HG03469 (cell line): ENCODE results near the gene KLHL30.

Source experiments
- ATAC-seq: cut with Tn5 transposase; IDR thresholded peaks from one replicate; pipeline ENCODE4 v1.9.1; 2021; ENCODE audit warnings: mild to moderate bottlenecking, moderate library complexity, moderate number of reproducible peaks; ENCODE audit not compliant: unreplicated experiment

Gene KLHL30

GRCh38 chr2:238117199-238118154 lies 21.0 kb upstream of the KLHL30 start:
- ATAC-seq = no peak

GRCh38 chr2:238119756-238120462 lies 18.6 kb upstream of the KLHL30 start:
- no peak for ATAC-seq

GRCh38 chr2:238120463-238121298 lies 17.8 kb upstream of the KLHL30 start:
- ATAC-seq = no peak

GRCh38 chr2:238121511-238122286 lies 16.8 kb upstream of the KLHL30 start:
- no peak for ATAC-seq

- no peak for ATAC-seq
Observed at GRCh38 chr2:238122287-238123217, 15.9 kb upstream of the KLHL30 start.

- no peak for ATAC-seq
Observed at GRCh38 chr2:238123218-238123971, 15.1 kb upstream of the KLHL30 start.

- no peak for ATAC-seq
Observed at GRCh38 chr2:238123991-238124470, 14.4 kb upstream of the KLHL30 start.

GRCh38 chr2:238124488-238125126 lies 13.9 kb upstream of the KLHL30 start:
- ATAC-seq = no peak

GRCh38 chr2:238125127-238125885 lies 13.2 kb upstream of the KLHL30 start:
- no peak for ATAC-seq

- no peak for ATAC-seq
Observed at GRCh38 chr2:238126338-238126737, 12.1 kb upstream of the KLHL30 start.

GRCh38 chr2:238126775-238127164 lies 11.7 kb upstream of the KLHL30 start:
- no peak for ATAC-seq

GRCh38 chr2:238127165-238128060 lies 11.1 kb upstream of the KLHL30 start:
- no peak for ATAC-seq

- ATAC-seq = no peak
Observed at GRCh38 chr2:238128061-238128440, 10.4 kb upstream of the KLHL30 start.

GRCh38 chr2:238128534-238129001 lies 9.9 kb upstream of the KLHL30 start:
- ATAC-seq = no peak

GRCh38 chr2:238129166-238130010 lies 9.1 kb upstream of the KLHL30 start:
- ATAC-seq = no peak
